Measurements from ENCODE around the gene KDM4C.

KDM4C gene

DNA sequence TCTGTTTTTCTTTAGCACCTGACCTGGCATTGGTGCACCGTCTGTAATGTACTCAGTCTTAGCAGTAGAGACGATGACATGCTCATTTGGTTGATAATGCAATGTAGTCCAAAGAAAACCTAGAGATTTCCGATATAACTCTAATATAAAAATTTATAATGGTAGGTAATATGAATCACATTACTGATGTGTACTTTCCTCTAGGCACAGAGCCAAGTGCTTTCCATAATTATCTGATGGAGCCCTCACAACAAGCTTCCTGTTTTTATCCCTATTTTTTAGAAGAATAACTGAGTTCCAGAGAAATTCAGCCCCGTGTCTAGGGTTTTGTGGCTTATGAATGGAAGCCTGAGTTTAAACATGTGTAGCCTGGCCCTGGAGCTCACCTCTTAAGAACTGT, 53.7 kb downstream of the KDM4C start:
- no peak for DNase-seq

DNA sequence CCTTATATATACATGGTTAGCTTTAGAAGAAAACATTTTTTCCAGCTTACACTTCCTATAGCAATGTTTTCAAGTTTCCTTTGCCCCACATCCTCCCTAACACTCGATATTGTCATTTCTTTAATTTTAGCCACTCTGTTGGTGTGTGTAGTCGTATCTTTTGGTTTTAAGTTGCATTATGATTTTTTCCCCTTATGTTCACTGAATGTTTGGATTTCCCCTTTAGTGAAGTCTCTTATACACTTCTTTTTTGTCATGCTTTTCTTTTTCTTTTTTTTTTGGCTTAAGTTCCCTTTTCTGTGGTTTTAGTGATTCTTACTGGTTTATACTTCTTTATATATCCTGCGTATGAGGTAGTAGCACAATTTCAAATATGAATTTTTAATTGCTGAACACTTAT, 58.8 kb downstream of the KDM4C start:
- no peak for DNase-seq

DNA sequence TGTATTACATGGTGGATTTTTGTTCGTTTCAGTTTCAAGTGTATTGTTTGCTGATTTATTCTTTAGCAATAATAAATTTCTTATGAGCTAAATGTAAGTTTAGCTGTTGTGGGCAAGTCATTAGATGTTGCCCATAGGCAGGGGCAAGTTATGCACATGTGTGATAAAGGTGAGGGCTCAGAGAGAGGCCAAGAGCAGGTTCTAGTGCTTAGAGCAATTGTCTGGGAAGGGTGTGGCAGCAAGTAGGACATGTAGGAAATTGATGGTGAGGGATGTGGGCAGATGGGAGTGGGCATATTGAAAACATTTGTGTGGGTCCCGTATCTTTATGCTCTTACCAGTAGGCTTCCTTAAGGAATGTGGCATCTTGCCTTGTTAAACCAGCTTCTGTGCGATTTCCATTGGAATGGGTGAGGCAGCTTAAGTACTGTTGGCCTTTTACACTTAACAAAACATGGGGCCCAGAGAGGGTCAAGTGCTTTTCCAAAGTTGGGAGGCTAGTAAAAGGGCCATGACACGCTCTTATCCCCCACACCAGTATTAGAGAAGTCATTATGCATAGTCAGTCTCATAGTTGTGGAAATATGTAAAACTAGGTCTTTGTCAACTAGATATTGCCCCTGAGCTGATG, 60.6 kb downstream of the KDM4C start:
- DNase-seq, result no peak

DNA sequence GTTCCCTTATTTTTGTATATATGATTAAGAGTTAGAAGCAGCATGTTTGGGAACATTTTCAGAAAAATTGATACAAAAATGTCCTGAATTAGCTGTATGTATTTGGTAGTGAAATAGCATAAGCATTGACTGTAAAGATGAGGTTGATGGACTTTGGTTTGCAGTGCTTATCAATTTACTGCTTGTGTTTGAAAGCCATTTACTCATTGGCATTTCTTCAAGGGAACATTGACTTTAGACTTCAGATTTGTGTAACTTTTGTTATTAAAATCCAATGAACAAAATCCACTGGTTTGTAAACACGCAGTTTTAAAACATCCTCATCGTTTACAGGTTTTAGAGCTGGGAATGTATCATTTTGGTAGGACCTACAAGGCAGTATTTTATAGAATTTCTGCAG, 61.3 kb downstream of the KDM4C start:
- no peak for DNase-seq

DNA sequence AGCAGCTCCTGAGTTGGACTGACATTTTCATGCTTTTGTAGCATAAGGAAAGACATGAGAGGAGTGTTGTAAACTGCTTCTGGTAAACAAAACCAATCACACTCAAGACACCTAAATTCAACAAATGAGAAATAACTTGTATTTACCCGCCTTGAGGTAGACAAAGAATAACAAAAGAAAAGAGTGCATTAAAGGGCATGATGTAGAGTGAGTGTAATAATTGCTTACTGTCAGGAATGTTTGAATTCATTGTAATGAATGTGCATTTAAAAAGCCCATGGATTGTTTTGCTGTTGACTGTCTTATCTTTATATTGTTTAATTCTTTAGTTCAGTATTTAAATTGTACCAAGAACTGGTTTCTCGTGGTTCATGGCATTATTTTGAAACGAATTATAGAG, 61.8 kb downstream of the KDM4C start:
- no peak for DNase-seq

DNA sequence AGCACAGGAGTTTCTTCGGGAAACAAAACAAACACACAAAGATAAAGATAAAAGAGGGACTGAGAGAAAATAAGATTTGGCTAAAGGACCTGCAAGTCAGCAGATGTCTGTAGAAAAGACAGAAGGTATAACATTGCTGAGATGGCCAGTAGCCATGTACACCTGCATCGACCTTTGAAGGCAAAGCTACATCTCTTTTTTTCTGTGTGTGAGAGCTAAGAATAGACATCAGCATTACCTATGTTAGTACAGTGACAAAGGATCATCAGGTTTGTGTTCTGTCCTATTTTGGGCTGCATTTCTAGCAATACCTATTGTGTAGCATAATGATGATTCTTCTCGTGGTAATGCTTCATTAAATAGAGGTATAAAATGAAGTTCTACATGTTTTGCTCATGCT, 64.9 kb downstream of the KDM4C start:
- no peak for DNase-seq

DNA sequence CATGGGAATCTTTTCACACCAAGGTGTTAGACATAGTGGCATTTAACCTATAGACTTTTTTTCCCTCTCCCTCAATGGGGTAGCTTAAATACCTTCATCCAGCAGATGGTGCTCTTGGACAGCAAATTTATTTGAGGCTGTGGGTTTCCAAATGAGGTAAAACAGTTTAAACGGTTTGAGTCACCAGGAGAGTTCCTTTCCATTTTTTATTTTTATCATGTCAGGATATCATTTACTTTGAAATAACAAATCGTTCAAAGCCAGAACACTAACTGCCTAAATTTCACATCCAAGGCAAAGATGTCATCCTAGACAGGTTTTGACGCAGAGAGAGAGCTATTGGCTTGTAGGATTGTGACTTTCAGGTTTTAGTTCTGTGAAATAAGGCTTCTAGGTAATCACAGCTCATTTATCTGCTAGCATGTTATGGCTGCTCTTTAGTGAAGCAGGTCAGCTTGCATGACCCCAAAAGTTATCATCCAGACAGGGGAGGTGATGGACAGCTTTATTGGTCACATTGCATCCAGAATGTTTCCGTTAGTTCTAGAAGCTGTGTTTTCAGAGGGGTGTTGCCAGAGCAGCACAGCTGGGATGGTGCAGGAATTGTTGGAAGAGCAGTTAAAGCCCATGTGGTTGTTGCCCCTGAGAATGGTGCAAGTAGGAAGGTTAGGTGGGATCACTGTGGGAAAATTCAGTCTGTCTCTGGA, 69.8 kb downstream of the KDM4C start:
- DNase-seq, result peak; percentile 7

DNA sequence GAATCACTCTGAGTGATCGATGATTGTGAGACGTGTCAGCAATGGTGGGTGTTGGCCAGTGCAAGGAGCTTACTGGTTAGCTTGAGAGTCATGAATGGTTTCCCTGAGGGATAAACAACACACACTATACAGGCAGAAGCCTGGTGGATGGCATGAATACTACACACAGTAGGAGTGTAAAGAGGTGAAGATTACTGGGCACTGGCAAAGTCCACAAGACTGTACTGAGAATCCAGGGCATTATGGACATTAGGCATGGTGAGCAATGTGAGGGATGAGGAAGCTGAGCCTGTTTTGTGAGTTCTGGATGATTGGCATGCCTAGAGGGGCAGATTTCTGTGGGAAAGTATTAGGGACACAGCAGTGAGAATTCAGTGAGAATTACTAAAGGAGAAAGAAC, 71.3 kb downstream of the KDM4C start:
- no peak for DNase-seq

DNA sequence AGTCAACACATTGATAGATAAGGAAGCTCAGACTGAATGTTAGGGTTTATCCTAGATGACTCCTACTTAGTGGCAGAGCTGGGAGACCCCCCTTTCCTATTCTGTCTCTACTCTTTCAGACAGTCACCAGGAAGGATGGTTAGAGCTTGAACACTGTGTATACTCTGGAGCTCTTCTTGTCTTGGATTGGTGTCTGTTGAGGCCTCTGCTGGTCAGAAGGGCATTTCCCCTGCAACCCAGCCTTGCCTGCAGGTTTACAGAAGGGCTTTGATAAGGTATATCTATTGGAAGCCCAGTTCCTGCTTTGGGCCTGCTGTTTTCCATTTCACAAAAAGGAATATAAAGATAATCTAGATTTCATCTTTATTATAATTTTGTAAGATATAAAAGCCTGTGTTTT, 71.8 kb downstream of the KDM4C start:
- no peak for DNase-seq

DNA sequence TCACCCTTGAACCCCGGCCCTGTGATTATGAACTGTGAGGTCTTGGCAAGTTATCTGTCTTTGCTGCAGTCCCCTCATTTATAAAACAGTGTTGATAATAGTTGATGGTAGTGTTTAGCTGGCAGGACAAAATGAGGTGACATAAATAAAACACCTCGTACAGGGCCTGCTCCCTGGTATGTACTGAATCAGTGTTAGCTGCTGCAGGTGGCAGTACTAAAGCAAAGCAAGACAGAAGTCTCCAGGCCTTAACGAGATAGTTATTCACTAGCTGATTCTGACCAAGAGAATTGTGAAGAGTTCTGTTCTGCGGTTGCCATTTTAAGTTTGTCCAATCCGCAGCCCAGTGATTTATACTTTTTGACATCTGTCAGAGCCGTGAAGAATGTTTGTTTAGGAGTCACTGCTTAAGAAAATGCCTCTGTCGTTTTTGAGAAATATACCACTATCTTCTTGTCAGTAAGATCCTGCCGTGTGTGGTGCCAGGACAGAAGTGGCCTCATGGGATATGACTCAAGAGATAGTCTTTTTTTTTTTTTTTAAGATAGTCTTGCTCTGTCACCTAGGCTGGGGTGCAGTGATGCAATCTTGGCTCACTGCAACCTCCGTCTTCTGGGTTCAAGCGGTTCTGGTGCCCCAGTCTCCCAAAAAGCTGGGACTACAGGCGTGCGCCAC, 75.9 kb downstream of the KDM4C start:
- DNase-seq, result no peak

DNA sequence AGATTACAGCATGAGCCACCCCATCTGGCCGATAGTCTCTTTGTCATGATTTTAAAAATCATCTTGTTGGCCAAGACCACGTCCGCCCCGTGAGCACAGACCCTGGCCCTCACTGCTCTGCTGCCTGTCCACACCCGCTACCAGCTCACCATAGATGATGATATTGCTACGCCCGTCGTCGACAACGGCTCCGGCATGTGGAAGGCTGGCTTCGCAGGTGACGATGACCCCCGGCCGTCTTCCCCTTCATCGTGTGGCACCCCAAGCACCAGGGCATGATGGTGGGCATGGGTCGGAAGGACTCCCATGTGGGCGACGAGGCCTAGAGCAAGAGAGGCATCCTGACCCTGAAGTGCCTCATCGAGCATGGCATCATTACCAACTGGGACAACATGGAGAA, 76.5 kb downstream of the KDM4C start:
- no peak for DNase-seq

DNA sequence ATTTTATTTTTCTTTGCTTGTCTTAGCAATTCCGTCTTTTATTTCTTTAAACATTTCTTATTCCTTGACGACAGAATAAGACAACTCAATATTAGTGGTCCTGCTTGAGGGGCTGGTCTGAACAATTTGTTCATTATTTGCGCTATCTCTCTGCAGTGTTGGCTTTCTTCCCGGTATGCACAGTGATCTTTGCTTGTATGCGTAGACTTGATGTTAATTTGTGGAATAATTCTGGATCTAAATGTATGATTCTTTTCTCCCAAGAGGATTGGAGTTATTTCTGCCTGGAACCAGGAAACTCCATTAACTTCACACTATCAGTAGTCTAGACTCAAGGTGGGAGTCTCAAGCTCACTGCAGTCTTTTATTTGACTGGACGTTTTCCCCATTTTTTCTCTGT, 80.4 kb downstream of the KDM4C start:
- DNase-seq, result no peak

DNA sequence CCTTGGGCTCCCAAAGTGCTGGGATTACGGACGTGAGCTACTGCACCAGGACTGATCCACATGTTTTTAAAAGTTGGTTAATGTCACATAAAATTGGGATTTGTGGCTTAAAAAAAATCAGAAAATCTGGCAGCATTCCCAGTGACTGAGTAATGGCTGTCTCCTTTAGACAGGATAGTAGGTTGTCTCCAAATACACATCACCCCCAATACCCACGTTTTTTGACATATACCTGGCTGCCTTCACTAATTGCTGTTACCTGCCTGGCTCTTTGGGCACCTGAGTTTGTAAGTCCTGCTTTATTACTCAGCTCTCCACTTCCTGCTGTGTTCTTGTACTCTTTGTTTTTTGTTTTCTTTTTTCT, 84.8 kb downstream of the KDM4C start:
- no peak for DNase-seq

DNA sequence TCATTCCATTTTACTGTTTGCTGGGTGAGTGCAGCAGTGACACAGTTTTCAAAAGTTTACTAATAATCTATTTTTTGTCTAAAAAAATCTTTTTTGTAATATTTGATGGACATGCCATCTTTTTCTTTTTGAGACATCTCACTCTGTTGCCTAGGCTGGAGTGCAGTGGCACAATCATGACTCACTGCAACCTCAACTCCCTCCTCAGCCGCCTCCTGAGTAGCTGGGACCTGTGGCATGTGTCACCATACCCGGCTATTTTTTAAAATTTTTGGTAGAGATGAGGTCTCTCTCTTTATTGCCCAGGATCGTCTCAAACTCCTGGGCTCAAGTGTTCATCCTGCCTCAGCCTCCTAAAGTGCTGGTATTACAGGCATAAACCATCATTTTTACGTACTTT, 86.0 kb downstream of the KDM4C start:
- no peak for DNase-seq

DNA sequence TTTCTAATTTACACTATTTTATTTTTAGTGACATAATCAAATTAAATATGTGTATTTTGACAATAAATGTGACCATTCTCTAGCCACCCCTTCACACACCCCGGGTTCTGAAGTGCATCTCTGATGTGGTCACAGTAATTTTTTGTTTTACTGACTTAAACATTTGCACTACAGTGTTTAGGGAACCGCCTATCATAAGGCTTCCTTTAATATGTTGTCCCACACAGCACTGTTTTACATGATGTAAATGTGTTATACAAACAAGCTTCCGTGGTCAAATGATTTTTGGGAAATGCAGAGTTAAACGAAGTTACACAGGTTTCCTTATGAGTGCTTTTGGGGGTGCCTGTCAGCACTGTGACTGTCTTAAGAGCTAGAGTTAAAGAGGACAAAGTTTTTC, 86.5 kb downstream of the KDM4C start:
- DNase-seq, result no peak

DNA sequence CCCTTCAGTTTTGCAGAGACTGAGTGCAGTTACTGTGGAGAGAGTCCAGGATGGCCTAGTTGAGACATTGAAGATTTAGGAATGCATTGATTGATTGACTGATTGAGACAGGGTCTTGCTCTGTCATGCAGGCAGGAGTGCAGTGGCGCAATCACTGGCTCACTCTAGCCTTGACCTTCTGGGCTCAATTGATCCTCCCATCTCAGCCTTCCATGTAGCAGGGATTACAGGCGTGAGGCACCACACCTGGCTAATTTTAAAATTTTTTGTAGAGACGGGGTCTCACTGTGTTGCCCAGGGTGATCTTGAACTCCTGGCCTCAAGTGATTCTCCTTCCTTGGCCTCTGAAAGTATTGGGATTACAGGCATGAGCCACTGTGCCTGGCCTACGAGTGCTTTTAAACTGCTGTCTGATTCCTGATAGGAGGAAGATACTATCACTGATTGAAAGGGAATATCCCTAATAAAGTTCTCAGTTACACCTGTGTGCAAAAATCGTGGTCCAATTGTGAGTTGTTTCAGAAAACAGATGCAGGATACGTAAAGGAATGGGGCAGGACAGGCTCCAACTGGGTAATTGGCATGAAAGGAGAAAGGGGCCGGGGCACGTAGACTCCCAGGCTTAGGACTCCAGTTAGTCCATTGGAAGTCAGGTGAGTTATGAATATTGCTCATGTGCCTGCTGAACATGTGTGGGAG, 87.5 kb downstream of the KDM4C start:
- no peak for DNase-seq

DNA sequence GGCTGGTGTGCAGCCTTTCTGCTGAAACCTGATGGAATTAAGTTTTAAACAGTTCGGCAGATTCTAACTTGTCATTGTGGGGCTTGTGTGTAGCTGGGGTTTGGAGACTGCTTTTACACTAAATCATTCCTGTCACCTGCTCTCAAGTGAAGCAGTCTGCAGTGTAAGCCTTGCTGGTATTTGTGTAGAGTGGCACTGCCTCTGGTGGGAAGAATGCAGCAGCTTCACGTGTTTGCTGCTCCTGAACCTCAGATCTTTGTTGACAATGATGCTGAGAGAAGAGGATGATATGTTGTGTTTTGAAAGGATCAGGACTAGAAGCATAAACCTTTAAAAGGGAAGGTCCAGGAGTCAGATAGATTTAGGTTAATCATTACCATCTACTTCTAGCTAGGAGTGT, 88.1 kb downstream of the KDM4C start:
- DNase-seq, result no peak

DNA sequence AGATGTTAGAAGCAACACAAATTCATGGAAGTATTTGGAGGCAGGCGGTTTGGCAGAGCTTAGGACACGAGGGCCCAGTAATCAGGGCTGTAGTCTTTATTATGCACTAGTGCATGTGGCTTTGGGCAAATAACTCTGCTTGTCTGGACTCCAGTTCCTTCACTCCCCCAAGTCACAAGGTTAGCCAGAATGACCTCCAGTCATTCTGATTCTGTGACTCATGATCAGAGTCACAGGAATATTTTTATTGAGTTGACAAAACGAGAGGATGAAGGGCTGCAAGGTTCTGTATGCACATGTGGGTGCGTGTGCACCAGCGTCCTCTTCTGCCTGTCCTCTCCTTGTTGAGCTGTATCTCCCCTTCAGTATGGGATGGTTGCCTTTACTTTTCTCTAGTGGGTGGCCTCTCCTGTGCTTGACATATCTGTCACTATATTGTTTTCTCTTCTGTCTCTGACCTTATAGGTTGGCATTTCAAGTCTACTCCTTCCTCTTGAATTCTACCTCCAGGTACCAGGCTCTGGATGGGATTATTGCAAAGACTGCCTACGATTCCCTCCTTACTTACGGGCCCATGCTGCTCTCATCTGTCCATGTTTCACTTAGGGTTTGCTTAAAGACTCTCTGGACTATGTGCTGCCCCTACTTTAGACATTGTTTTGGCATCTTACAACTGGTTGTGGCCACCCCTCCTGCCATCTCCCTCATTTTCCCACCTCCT, 94.6 kb downstream of the KDM4C start:
- no peak for DNase-seq

DNA sequence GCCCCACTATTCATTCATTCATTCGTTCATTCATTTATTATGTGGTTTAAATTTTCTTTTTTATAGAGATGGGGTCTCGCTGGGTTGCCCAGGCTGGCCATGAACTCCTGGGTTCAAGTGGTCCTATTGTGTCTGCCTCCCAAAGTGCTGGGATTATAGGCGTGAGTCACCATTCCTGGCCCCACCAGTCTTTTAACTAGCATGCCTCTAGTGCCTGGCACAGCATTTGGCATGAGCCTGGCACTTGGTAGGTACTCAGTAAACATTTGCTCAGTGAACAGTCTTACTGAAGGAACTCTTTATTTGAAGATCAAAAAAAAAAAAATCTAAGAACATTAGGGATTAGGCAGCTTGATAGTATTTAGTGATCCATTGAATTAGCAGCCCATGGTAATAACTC, 98.1 kb downstream of the KDM4C start:
- no peak for DNase-seq

DNA sequence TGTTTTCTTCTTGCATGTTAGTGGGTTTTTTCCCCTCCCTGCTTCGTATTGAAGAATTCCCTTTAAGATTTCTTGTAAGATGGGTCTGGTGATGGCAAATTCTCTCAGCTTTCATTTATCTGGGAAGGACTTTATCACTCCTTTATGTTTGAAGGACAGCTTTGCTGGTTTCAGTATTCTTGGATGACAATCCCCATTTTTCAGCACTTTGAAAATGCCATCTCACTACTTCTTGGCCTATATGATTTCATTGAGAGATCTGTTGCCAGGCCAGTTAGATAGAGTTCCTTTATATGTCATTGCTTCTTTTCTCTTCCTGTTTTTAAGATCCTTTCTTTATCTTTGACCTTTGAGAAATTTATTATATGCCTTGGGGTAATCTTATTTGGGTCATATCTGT, 106.3 kb downstream of the KDM4C start:
- DNase-seq, result no peak

DNA sequence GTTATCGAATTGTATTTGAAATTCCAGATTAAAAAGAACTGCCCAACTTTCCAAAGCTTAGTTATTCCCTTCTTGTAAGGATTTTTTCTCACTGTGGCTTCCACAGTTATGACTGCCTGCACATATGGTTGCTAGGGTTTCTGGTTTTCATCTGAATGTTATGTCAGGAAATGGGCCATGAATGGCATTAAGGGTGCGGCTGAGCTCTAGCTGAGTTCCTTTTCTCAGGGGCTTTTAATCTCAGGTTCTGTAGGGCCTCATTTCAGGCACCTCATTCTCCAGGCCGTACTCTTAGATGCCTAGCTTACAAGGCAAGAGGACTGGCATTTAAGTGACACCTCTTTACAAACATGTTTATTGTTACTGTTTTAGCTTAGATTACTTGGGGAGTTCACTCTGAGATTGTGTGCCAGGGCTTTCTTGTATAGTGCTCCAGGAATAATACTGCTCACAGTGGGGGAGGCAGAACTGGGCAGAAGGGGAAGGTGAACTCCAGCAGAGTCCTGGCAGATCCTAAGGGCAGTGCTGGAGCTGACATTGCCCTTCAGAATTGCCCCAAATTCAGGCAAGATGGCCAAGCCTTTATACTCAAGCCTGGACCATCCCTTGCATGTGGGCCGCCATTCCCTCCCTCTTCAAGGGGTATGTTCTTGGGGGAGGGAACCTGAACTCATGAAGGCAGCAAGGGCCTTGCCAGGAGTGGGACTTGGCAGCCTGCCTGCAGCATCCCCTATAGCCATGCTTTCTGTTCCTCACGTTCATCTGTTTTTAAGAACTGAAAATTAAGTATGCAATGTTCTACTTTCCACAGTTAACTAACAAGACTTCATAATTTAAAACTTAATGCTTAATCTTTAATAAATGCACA, 111.5 kb downstream of the KDM4C start:
- no peak for DNase-seq

DNA sequence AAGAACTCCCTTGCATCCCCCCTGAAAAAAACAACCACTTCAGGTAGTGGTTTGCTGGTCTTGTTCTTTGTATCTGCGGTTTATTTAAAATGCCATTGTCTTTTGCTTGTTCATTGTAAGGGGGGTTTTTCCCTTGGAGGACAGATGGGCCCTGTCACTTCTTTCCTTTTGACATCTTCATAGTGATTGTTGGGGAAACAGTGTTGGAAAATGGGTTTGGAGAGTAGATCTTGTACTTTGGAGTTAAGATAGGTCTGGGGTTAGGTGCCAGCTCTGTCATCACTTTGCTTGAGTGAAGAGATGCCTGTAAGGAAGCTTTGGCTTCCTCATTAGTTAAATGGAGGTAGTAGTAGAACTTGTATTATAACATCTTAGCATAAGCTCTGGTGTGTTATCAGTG, 112.4 kb downstream of the KDM4C start:
- no peak for DNase-seq
